GM13977 (cell line): Measurements from ENCODE around the gene EFCAB11.

ENCODE experiments used
- DNase-seq: peaks from one replicate; pipeline ENCODE4 v3.0.0; 2012; ENCODE audit warnings: low spot score
- in situ Hi-C: fragments of 300-500 bp; cut with MboI; formaldehyde crosslinking; loops from one replicate; pipeline ENCODE4 v1.12.0; 2022; ENCODE audit warnings: low sequenced_read_pairs, low pct_unique_long_range_greater_than_20kb, mixed read lengths, inconsistent platforms; ENCODE audit not compliant: unreplicated experiment
- TF ChIP-seq, protein P1 (sequence below): IDR thresholded peaks from 2 replicates; pipeline ENCODE4 v1.5.1; 2012; ENCODE audit warnings: mild to moderate bottlenecking, control low read depth; ENCODE audit not compliant: insufficient read depth; ENCODE audit errors: extremely low read depth, missing control alignments

The EFCAB11 gene

GRCh38 chr14:89841851-89842250 lies 112.7 kb downstream of the EFCAB11 start:
- TF ChIP-seq, protein P1, sequence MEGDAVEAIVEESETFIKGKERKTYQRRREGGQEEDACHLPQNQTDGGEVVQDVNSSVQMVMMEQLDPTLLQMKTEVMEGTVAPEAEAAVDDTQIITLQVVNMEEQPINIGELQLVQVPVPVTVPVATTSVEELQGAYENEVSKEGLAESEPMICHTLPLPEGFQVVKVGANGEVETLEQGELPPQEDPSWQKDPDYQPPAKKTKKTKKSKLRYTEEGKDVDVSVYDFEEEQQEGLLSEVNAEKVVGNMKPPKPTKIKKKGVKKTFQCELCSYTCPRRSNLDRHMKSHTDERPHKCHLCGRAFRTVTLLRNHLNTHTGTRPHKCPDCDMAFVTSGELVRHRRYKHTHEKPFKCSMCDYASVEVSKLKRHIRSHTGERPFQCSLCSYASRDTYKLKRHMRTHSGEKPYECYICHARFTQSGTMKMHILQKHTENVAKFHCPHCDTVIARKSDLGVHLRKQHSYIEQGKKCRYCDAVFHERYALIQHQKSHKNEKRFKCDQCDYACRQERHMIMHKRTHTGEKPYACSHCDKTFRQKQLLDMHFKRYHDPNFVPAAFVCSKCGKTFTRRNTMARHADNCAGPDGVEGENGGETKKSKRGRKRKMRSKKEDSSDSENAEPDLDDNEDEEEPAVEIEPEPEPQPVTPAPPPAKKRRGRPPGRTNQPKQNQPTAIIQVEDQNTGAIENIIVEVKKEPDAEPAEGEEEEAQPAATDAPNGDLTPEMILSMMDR, result no peak
- no peak for DNase-seq
- in situ Hi-C loops, result no loop called here

DNA sequence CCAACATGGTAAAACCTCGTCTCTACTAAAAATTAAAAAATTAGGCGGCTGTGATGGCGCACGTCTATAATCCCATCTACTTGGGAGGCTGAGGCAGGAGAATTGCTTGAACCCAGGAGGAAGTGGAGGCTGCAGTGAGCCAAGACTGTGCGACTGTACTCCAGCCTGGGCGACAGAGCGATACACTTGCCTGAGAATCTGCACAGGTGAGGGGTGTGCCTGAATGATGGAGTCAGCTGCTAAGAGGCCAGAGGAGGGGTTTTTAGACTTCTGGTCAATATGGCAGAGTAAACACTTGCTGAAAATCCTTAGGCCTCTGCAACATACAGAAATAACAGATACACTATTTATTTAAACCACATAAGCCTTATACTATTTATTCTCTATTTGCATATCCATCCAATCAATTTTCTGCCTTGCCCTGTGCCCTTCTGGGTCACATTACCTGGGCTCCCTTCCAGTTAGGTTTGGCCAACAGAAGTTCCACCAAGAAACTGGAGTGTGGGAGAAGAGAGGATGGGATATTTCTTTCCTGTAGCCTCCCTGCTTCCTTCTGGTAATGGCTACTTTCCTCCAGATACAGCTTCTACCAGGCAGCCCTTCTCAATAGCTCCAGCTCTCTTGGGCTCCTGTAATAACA lies 117.6 kb downstream of the EFCAB11 start:
- in situ Hi-C loops, result no loop called here
- DNase-seq, result no peak
- TF ChIP-seq, protein P1, result no peak

DNA sequence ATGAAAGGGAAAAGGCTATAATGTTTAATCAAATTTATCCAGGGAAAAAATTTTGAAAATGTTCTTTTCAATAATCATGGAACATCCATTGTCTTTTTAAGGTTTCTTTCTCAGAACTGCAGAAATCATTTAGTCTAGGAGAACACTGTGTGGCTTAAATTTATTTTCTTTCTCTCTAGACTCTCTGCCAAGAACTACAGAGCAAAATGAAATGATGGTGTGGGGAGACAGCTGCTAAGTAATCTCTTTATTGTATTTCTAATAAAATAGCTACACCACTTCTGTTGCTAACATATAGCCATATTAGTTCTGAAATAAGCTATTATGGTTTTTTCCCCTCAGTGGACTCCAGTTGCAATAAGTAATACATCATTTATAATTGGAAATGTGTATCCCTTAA lies 120.9 kb downstream of the EFCAB11 start:
- TF ChIP-seq, protein P1, result no peak
- no peak for DNase-seq
- in situ Hi-C loops, result no loop called here

GRCh38 chr14:89833120-89833532 lies 121.4 kb downstream of the EFCAB11 start:
- TF ChIP-seq, protein P1, result no peak
- in situ Hi-C loops, result no loop called here
- DNase-seq, result no peak

- TF ChIP-seq, protein P1, result no peak
- no peak for DNase-seq
- in situ Hi-C loops, result no loop called here
Observed at GRCh38 chr14:89828471-89829165, 125.9 kb downstream of the EFCAB11 start.

- no peak for DNase-seq
- TF ChIP-seq, protein P1, result no peak
- in situ Hi-C loops, result no loop called here
Observed at GRCh38 chr14:89827265-89827664, 127.3 kb downstream of the EFCAB11 start.
